HG02970 (cell line): ENCODE results near the gene NEU4.
"Not testable (repeated sequence)": the region's sequence is repeated elsewhere in the genome, so short reads cannot be mapped to it uniquely, and the experiment has no call there.

Experiments
- ATAC-seq: cut with Tn5 transposase; IDR thresholded peaks from one replicate; pipeline ENCODE4 v1.9.1; 2021; ENCODE audit warnings: mild to moderate bottlenecking, moderate library complexity, moderate number of reproducible peaks; ENCODE audit not compliant: unreplicated experiment, low FRiP score

Gene NEU4

GRCh38 chr2:241774419-241775222, 34.4 kb upstream of the NEU4 start:
- no peak for ATAC-seq

DNA sequence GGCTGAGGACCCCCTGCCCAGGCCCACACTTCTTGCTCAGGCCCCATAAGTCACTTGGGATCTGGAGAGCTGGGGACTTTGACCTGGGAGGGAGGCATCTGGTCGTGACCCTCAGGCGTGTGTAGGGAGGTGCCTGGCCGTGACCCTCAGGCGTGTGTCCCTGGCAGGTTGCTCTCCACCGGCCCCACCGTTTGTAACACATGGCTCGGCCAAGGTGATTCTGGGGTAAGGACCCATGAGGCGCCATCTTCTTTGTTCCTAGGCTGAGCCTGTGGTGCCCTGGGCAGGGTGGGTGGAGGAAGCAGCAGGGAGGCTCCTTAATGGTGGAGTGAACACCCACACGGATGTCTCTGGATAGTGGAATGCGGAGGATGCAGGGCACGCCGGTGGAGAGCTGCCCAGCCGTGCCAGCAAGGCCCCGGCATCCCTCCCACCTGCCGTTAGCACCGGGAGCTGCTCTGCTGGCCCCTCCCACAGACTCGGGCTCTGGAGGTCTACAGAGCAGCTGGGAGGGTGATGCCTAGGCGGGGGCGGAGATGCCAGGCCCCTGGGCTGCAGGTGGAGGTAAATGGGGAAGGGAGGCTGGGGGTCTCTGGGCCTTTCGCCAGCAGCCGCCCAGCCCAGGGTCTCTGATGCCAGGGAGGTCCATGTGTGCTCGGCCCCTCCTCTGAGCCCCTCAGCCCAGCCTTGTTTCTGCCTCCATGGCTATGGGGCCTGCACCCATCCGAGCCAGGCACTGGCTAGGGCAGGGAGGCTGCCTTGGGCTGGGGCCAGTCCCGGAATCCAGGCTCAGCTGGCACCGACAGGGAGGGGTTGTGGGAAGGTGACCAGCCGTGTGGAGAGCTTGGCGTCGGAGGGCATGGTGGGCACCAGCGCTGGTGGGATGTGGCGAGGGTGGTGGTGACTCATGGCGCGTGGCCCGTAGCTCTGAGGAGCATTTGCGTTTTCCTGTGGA, 33.5 kb upstream of the NEU4 start:
- no peak for ATAC-seq

DNA sequence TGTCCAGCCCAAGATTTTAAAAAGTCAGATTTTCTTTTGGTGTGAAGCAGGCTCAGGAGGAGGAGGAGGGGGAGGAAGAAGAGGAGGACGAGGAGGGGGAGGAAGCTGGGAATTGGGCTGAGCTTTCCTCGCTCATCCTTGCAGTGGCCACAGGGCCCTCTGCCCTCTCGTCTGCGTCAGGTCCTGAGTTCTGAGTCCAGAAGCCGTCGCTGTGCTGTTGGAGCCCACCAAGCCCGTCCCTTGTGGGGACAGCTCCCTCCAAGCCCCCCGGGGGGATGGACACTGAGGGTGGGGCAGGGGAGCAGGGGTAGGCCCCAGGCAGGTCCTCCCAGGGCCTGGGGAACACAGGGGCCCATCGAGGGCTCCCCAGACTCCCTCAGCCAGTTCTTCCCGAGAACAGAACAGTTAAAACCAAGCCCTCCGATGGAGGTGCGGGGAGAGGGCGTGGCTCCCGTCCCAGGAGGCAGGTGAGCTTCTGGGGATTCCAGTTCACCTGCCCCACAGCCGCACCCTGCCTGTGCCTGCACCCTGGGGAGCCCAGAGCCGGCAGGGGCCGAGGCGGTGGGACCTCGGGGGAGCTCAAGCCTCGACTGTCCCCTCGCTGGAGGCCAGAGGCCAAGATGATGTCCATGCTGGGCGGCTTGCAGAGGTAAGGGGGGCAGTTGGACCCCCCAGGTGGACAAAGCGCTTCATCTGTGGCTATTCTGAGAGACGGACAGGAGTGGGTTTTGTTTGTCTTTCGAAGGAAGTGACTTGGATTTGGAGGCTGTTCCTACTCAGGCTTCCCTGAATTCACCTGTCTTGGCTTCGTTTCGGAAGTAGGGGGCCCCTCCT, 32.4 kb upstream of the NEU4 start, which contains the start of gene GAL3ST2:
GAL3ST2 (plus strand) TSS at position 487 of the 834 bp plus-strand sequence; CDS start at position 621, 134 bp downstream.
- ATAC-seq = no peak

- no peak for ATAC-seq
These were observed 31.8 kb upstream of the NEU4 start for GRCh38 chr2:241777170-241777685.

DNA sequence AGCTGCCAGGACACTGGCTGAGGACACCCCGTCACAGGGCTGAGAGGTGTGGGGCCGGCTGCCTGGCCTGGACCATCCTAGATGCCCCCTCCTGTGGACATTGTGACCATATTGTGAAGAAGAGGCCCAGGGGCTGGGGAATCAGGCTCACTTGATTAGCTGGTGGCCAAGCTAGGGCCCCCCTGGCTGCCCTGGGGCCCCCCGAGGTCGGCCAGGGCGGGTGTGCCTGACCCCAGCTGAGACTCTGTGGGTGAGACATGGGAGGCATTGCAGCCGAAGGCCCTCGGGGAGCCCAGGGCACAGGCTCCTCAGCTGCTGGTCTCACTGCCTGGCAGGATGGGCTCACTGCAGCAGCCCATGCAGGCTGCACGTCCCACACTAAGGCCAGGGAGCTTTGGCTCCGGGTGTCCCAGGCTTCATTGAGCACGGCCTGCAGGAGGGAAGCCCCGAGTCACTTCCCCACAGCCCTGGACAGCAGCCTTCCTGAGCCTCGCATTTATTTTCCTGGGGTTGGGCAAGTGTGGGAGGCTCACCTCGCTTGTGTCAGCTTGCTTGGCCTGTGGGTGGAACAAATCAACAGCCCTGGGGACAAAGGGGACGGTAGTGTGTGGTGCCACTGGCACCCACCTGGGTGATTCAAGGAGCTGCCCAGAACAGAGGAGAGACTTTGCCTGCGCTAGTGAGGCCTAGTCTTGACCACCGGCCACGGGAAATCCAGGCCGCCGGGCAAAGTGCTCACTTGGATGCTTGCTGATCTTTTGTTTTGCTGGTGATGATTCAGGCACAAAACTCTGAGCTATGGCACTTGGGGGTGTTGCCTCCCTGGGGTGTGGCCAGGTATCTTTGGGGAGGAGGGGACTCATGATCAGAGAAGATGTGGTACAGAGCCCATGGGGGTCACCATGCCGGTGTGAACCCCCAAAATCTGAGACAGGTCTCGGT, 31.0 kb upstream of the NEU4 start:
- ATAC-seq = no peak

GRCh38 chr2:241780939-241781569, 27.9 kb upstream of the NEU4 start:
- no peak for ATAC-seq

GRCh38 chr2:241782053-241782452, 26.9 kb upstream of the NEU4 start:
- ATAC-seq = not testable (repeated sequence)

DNA sequence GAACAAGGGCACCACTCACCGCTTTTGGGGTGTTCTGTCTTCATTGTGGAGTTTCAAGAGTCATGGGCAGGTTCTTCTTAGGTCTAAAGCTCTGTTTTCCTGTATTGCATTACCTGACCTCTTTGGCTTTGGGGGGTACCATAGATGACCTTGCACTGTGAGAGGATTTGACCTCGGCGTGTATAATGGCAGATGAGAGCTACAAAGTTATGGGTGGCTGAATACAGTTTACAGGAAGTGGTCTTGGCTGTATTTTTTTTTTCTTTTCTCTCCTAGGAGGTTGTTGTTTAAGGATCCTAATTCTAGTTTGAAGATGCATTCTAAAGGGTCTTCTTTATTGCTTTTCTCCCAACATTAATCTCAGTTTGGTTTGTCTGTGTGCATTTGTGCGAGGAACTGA, 20.9 kb upstream of the NEU4 start:
- ATAC-seq = no peak

DNA sequence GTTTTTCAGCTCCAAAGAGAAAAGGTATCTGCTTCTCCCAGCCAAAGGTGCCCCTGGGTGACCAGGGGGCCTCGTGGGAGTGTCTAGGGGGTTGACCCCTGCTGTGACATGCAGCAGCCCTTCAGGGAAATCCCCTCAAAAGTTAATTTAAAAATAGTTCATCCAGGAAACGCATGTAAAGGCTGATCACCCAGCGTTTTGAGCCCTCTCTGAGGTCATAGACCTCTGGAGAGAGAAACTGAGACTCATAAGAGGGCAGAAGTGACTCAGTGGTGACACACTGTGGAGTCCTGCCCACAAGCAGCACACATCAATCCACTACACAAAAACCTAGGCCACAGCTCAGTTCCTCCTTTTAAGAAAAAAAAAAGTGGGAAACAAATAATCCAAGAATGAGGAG, 20.4 kb upstream of the NEU4 start:
- ATAC-seq = no peak

GRCh38 chr2:241791385-241791784, 17.6 kb upstream of the NEU4 start:
- not testable (repeated sequence) for ATAC-seq

DNA sequence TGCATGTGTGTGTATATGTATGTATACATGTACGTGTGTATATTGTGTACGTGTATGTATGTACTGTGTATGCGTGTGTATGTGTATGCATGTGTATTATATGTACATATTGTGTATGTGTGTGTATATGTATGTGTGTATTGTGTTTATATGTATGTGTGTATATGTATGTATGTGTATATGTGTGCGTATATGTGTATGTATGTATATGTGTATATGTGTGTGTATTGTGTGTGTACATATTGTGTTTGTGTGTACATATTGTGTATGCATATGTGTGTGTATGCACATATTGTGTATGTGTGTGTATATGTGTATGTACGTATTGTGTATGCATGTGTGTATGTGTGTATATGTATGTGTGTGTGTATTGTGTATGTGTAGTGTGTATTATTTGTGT, 15.6 kb upstream of the NEU4 start:
- ATAC-seq = no peak

GRCh38 chr2:241794250-241794823, 14.7 kb upstream of the NEU4 start:
- ATAC-seq = no peak

- ATAC-seq = no peak
These were observed 13.7 kb upstream of the NEU4 start for GRCh38 chr2:241795021-241795999.

- ATAC-seq = no peak
These were observed 12.8 kb upstream of the NEU4 start for GRCh38 chr2:241796209-241796608.

DNA sequence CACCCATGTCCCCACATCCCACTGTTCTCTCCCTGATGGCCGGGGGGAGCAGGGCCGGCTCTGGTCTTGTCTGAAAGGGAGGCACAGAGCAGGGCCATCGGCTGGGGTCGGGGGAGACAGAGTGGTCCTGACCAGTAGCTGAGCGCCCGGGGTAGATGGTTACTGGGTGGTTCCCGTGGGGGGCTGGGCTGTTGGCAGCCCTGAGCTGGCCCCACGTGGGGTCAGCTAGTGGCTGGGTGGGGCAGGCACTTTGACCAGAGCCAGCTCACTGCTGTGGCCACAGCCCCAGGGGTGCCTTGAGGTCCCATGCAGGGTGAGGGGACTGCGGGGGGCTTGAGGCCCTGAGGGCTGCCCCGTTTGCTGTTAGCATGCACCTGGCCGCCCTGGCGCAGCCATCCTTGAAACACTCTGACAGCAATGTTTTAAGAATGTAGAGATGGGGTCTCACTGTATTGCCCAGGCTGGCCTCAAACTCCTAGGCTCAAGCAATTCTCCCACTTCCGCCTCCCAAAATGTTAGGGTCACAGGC, 12.3 kb upstream of the NEU4 start:
- ATAC-seq = no peak

GRCh38 chr2:241797441-241798080, 11.4 kb upstream of the NEU4 start:
- no peak for ATAC-seq
